ENCODE results near the gene COG8.
A peak's percentile ranks its signal among the peaks of the same experiment; 100 is the strongest.

The COG8 gene

DNA sequence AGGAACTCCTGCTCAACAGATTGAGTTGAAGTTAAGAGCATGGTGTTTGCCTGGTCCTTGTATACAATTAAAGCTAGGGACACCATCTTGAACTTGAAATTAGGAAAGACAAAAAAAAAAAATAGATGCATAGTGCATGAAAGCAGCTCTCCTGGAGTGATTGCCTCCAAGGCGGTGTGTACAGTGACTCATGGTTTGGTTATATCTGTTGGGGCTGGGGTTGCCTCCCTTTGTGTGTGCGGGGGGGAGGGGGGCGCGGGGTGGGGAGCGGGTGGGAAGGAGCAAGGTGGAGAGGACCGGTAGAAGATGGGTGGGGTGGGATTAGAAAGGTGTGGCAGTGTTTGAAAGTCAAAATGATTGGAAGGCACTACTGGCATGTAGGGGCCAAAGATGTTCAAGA lies 8.9 kb upstream of the COG8 start:
- DNase-seq (ENCODE audit: low read depth): no peak
- no peak for TF ChIP-seq CTCF (IDR thresholded peaks at IDR 0.05; ENCODE audit: insufficient read depth, low read depth, low read length, missing control alignments)
- H3K4me3 ChIP-seq (ENCODE audit: low read depth, low read length): no peak overlapping the region

DNA sequence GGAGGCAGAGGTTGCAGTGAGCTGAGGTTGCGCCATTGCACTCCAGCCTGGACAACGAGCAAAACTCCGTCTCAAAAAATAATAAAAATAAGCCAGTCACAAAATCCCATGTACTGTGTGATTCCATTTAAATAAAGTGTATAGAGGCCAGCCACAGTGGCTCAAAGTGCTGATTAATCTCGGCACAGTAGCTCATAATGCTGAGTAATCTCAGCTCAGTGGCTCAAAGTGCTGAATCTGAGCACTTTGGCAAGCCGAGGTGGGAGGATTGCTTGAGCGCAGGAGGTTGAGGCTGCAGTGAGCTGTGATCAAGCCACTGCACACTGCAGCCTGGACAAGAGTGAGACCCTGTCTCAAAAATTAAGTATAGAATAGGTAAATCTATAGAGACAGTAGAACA lies 7.3 kb upstream of the COG8 start:
- H3K4me3 ChIP-seq (ENCODE audit: low read depth, low read length): no peak overlapping the region
- DNase-seq (ENCODE audit: low read depth): no peak
- no peak for TF ChIP-seq CTCF (IDR thresholded peaks at IDR 0.05; ENCODE audit: insufficient read depth, low read depth, low read length, missing control alignments)

DNA sequence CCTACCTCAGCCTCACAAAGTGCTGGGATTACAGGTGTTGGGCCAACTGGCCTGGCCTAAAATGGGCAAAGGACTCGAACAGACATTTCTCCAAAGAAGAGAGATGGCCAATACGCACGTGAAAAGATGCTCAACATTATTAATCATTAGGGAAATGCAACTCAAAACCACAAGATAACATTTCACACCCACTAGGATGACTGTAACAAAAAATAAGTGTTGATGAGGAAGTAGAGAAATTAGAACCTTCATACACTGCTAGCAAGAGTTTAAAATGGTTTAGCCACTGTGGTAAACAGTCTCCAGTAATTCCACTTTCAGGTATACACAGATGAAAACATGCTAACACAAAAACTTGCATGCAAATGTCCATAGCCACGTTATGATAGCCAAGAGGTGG lies 6.6 kb upstream of the COG8 start:
- no peak for DNase-seq (ENCODE audit: low read depth)
- TF ChIP-seq CTCF (IDR thresholded peaks at IDR 0.05; ENCODE audit: insufficient read depth, low read depth, low read length, missing control alignments): no peak
- H3K4me3 ChIP-seq (ENCODE audit: low read depth, low read length): no peak overlapping the region

GRCh38 chr16:69344171-69344570 lies 4.8 kb upstream of the COG8 start:
- no peak for DNase-seq (ENCODE audit: low read depth)
- no peak for TF ChIP-seq CTCF (IDR thresholded peaks at IDR 0.05; ENCODE audit: insufficient read depth, low read depth, low read length, missing control alignments)
- no peak overlapping the region for H3K4me3 ChIP-seq (ENCODE audit: low read depth, low read length)

GRCh38 chr16:69340095-69340644 lies 806 bp upstream of the COG8 start:
- DNase-seq (ENCODE audit: low read depth): no peak
- TF ChIP-seq CTCF (IDR thresholded peaks at IDR 0.05; ENCODE audit: insufficient read depth, low read depth, low read length, missing control alignments): no peak
- H3K4me3 ChIP-seq (ENCODE audit: low read depth, low read length): peak overlapping the region; percentile 84

- no peak for DNase-seq (ENCODE audit: low read depth)
- TF ChIP-seq CTCF (IDR thresholded peaks at IDR 0.05; ENCODE audit: insufficient read depth, low read depth, low read length, missing control alignments): no peak
- H3K4me3 ChIP-seq (ENCODE audit: low read depth, low read length): peak overlapping the region; percentile 84
Measured at GRCh38 chr16:69338557-69339288, 641 bp downstream of the COG8 start.

DNA sequence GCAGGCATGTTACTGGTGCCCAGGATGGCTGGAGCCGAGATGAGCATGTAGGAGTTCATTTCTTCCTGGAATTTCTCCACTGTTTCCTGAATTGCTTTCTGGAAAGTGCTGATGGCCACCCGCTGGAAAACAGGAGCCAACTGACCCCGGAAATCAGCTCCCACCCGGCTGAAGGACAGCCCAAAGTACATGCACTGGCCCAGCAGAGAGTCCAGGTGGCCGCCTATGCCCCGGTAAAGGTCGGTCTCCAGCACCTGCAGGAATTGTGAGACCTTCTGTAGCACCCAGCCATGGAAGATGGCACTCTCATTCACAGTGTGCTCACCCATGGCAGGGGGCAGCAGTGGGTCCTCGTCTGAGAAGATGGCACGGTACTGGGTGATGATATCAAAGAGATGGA lies 4.7 kb downstream of the COG8 start:
- H3K4me3 ChIP-seq (ENCODE audit: low read depth, low read length): no peak overlapping the region
- no peak for TF ChIP-seq CTCF (IDR thresholded peaks at IDR 0.05; ENCODE audit: insufficient read depth, low read depth, low read length, missing control alignments)
- no peak for DNase-seq (ENCODE audit: low read depth)
